ENCODE results near the gene KLHL35. TPM values are rescaled to one million over a fixed set of nuclear protein-coding genes. Genes with fewer than 3 reads are reported as not detected.
A peak's percentile ranks its signal among the peaks of the same experiment; 100 is the strongest.

The KLHL35 gene
- total RNA-seq, 1 donor from 2014 or later: 2.3 TPM

- Mint-ChIP-seq H3K4me1 (ENCODE audit: unreplicated experiment) (no peaks in the 10 kb centered on the region), H3K27me3 (ENCODE audit: unreplicated experiment) (no peaks in the 10 kb centered on the region), H3K4me3 (ENCODE audit: unreplicated experiment) (no peak overlapping the region), H3K9me3 (ENCODE audit: unreplicated experiment) (no peaks in the 10 kb centered on the region), H3K27ac (ENCODE audit: unreplicated experiment) (no peak overlapping the region), H3K36me3 (ENCODE audit: unreplicated experiment) (no peaks in the 10 kb centered on the region)
- TF ChIP-seq CTCF (IDR thresholded peaks at IDR 0.05): no peak
- DNase-seq (ENCODE audit: extremely low spot score, unreplicated experiment): no peak
Observed at GRCh38 chr11:75453916-75454655, 21.1 kb upstream of the KLHL35 start.

GRCh38 chr11:75450826-75451821 is 18.1 kb upstream of the KLHL35 start:
- Mint-ChIP-seq H3K4me3 (ENCODE audit: unreplicated experiment) (no peak overlapping the region), H3K36me3 (ENCODE audit: unreplicated experiment) (no peaks in the 10 kb centered on the region), H3K4me1 (ENCODE audit: unreplicated experiment) (no peaks in the 10 kb centered on the region), H3K27me3 (ENCODE audit: unreplicated experiment) (no peaks in the 10 kb centered on the region), H3K9me3 (ENCODE audit: unreplicated experiment) (no peaks in the 10 kb centered on the region), H3K27ac (ENCODE audit: unreplicated experiment) (no peak overlapping the region)
- TF ChIP-seq CTCF (IDR thresholded peaks at IDR 0.05): peak; percentile 54
- DNase-seq (ENCODE audit: extremely low spot score, unreplicated experiment): no peak

- no peak for TF ChIP-seq CTCF (IDR thresholded peaks at IDR 0.05)
- H3K9me3 Mint-ChIP-seq (ENCODE audit: unreplicated experiment): no peaks in the 10 kb centered on the region
- H3K4me1 Mint-ChIP-seq (ENCODE audit: unreplicated experiment): no peaks in the 10 kb centered on the region
- no peak for DNase-seq (ENCODE audit: extremely low spot score, unreplicated experiment)
- H3K36me3 Mint-ChIP-seq (ENCODE audit: unreplicated experiment): no peaks in the 10 kb centered on the region
- H3K27me3 Mint-ChIP-seq (ENCODE audit: unreplicated experiment): no peaks in the 10 kb centered on the region
- H3K27ac Mint-ChIP-seq (ENCODE audit: unreplicated experiment): no peak overlapping the region
- H3K4me3 Mint-ChIP-seq (ENCODE audit: unreplicated experiment): no peak overlapping the region
Observed at GRCh38 chr11:75450236-75450635, 17.2 kb upstream of the KLHL35 start.

- no peaks in the 10 kb centered on the region for H3K27me3 Mint-ChIP-seq (ENCODE audit: unreplicated experiment)
- no peak overlapping the region for H3K4me3 Mint-ChIP-seq (ENCODE audit: unreplicated experiment)
- no peaks in the 10 kb centered on the region for H3K36me3 Mint-ChIP-seq (ENCODE audit: unreplicated experiment)
- H3K27ac Mint-ChIP-seq (ENCODE audit: unreplicated experiment): no peak overlapping the region
- H3K9me3 Mint-ChIP-seq (ENCODE audit: unreplicated experiment): no peaks in the 10 kb centered on the region
- no peaks in the 10 kb centered on the region for H3K4me1 Mint-ChIP-seq (ENCODE audit: unreplicated experiment)
- no peak for DNase-seq (ENCODE audit: extremely low spot score, unreplicated experiment)
- TF ChIP-seq CTCF (IDR thresholded peaks at IDR 0.05): no peak
Observed at GRCh38 chr11:75449776-75450175, 16.8 kb upstream of the KLHL35 start.

GRCh38 chr11:75449271-75449670 is 16.3 kb upstream of the KLHL35 start:
- no peak for TF ChIP-seq CTCF (IDR thresholded peaks at IDR 0.05)
- no peak overlapping the region for H3K4me3 Mint-ChIP-seq (ENCODE audit: unreplicated experiment)
- no peak for DNase-seq (ENCODE audit: extremely low spot score, unreplicated experiment)
- no peaks in the 10 kb centered on the region for H3K36me3 Mint-ChIP-seq (ENCODE audit: unreplicated experiment)
- no peaks in the 10 kb centered on the region for H3K9me3 Mint-ChIP-seq (ENCODE audit: unreplicated experiment)
- no peak overlapping the region for H3K27ac Mint-ChIP-seq (ENCODE audit: unreplicated experiment)
- H3K4me1 Mint-ChIP-seq (ENCODE audit: unreplicated experiment): no peaks in the 10 kb centered on the region
- no peaks in the 10 kb centered on the region for H3K27me3 Mint-ChIP-seq (ENCODE audit: unreplicated experiment)
